Cardiac muscle cell (in vitro differentiated cells and primary cell): ENCODE data around the gene CLK2. TPM values are rescaled to one million over a fixed set of nuclear protein-coding genes. Genes with fewer than 3 reads are reported as not detected.

Experiments used
- DNase-seq, 2 donors: peaks; one replicate each; pipeline versions ENCODE4 v3.0.0 to v3.0.0-alpha.2; 2010 to 2017; ENCODE audit warnings: low read depth in 1 of 2, low spot score in 1 of 2
- H3K27ac ChIP-seq: fragments of 200-600 bp; sonication (generic); 2 replicates; pipeline ENCODE4 v1.5.1; 2016
- H3K27me3 ChIP-seq: fragments of 200-600 bp; sonication (generic); 2 replicates; pipeline ENCODE4 v1.6.0; 2016; ENCODE audit warnings: control low read depth
- H3K36me3 ChIP-seq: fragments of 200-600 bp; sonication (generic); 2 replicates; pipeline ENCODE4 v1.5.1; 2016; ENCODE audit warnings: control low read depth
- H3K4me1 ChIP-seq: fragments of 200-600 bp; sonication (generic); 2 replicates; pipeline ENCODE4 v1.8.1; 2017; ENCODE audit warnings: low read depth, mild to moderate bottlenecking, mixed run types
- H3K4me3 ChIP-seq: fragments of 200-600 bp; sonication (generic); 2 replicates; pipeline ENCODE4 v1.5.1; 2016; ENCODE audit warnings: mild to moderate bottlenecking
- H3K9me3 ChIP-seq: fragments of 200-600 bp; sonication (generic); 2 replicates; pipeline ENCODE4 v1.5.1; 2017; ENCODE audit warnings: low read depth, mild to moderate bottlenecking, control low read depth
- CTCF ChIP-seq: IDR thresholded peaks from 2 replicates; pipeline ENCODE4 v1.5.1; 2012; ENCODE audit warnings: low read depth, mild to moderate bottlenecking, low read length
- polyA plus RNA-seq: library from polyadenylated mRNA; unstranded; fragments of >200 nt; fragmentation: Nextera tagmentation; extraction: Ambion mirVana; gene quantifications from 2 replicates; pipeline ENCODE4 v1.2.1, GENCODE V29; 2016
- total RNA-seq: library from RNA; depleted of rRNA; stranded (reverse); fragments of >200 nt; gene quantifications from 2 replicates; pipeline ENCODE4 v1.2.3, GENCODE V29; 2016

Gene CLK2
- total and polyA plus RNA-seq, 2 experiments from 2014 or later = 57.3 to 68.5 TPM

DNA sequence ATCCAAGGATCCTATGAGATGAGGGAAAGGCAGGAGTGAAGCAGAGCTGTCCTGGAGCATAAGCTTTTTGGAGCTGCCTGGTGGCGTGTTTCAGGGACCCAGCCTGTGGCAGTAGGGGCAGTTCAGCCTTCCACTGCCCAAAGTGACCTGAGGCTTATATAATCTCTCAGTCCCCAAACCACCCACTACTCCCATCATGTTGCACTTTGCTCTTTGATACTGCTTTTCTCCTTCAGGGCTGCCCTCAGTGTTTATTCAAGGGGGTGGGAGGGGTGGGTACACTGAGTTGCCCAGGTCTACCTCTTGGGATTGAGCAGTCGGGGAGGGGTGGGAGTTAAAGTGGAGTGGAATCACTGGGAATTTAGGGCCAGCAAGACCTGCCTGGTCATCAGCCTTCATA, 13.2 kb upstream of the CLK2 start:
- H3K27ac ChIP-seq = no peak overlapping the region
- no peak for DNase-seq

DNA sequence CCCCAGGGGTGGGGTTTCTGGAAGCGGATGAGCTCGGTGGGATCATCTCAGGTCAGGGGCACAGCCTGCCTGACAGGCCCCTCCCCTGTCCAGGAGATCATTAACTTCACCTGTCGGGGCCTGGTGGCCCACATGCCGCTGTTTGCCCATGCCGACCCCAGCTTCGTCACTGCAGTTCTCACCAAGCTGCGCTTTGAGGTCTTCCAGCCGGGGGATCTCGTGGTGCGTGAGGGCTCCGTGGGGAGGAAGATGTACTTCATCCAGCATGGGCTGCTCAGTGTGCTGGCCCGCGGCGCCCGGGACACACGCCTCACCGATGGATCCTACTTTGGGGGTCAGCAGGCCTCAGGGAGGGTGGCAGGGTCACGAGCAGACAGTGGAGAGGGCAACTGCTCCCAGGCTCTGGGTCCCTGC, 12.3 kb upstream of the CLK2 start:
- Histone ChIP-seq H3K4me3 (no peak overlapping the region), H3K27me3 (no peaks in the 10 kb centered on the region), H3K9me3 (no peaks in the 10 kb centered on the region), H3K27ac (no peak overlapping the region), H3K36me3 (no peaks in the 10 kb centered on the region), H3K4me1 (no peaks in the 10 kb centered on the region)
- no peak for TF ChIP-seq CTCF
- DNase-seq = no peak

More for the DNA sequence above, 13.2 kb upstream of the CLK2 start:
- no peak for TF ChIP-seq CTCF
- no peaks in the 10 kb centered on the region for H3K27me3 ChIP-seq
- no peaks in the 10 kb centered on the region for H3K36me3 ChIP-seq
- H3K4me3 ChIP-seq = no peak overlapping the region
- H3K4me1 ChIP-seq = no peaks in the 10 kb centered on the region
- no peaks in the 10 kb centered on the region for H3K9me3 ChIP-seq

DNA sequence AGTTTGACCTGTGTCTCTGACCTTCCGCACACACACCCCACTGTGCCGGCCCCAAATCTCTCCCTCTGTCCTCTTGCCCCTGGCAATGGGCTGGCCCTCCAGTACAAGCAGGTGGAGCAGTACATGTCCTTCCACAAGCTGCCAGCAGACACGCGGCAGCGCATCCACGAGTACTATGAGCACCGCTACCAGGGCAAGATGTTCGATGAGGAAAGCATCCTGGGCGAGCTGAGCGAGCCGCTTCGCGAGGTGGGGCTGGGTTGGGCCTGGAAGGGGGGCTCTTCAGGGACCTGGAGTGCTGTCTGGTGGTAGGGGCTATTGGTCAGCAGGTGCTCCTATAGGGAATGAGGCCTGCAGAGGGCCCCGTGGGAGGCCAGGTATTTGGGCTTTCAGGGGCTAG, 11.8 kb upstream of the CLK2 start:
- no peaks in the 10 kb centered on the region for H3K4me1 ChIP-seq
- DNase-seq = no peak
- H3K27me3 ChIP-seq = no peaks in the 10 kb centered on the region
- H3K27ac ChIP-seq = no peak overlapping the region
- H3K9me3 ChIP-seq = no peaks in the 10 kb centered on the region
- H3K36me3 ChIP-seq = no peaks in the 10 kb centered on the region
- TF ChIP-seq CTCF = no peak
- no peak overlapping the region for H3K4me3 ChIP-seq

DNA sequence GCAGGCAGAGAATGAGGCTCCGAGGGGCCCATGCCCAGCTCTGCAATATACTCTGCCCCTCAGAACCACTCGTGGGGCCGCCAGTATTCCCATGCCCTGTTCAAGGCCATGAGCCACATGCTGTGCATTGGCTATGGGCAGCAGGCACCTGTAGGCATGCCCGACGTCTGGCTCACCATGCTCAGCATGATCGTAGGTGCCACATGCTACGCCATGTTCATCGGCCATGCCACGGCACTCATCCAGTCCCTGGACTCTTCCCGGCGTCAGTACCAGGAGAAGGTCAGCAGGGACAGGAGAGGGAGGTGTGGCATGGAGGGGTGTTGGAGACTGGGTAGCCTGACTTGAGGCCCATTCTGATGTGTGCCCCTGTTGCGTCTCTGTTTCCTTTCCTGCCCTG, 11.2 kb upstream of the CLK2 start:
- Histone ChIP-seq H3K27me3 (no peaks in the 10 kb centered on the region), H3K4me3 (no peak overlapping the region), H3K4me1 (no peaks in the 10 kb centered on the region), H3K36me3 (no peaks in the 10 kb centered on the region), H3K27ac (no peak overlapping the region), H3K9me3 (no peaks in the 10 kb centered on the region)
- no peak for DNase-seq
- TF ChIP-seq CTCF = no peak

DNA sequence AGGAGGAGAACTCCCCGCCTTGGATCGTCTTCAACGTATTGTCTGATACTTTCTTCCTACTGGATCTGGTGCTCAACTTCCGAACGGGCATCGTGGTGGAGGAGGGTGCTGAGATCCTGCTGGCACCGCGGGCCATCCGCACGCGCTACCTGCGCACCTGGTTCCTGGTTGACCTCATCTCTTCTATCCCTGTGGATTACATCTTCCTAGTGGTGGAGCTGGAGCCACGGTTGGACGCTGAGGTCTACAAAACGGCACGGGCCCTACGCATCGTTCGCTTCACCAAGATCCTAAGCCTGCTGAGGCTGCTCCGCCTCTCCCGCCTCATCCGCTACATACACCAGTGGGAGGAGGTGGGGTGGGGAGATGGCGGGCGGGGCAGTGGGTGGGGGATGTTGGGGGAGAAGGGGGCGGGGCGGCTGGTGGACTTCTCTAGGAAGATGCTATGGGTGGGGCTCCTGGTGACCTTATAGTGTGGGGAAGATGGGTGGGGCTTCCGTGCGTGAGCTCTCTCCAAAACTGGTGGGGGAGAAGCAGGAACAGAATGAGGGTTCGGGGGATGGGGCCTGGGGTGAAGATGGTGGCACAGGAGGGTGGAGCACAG, 9.3 kb upstream of the CLK2 start:
- no peaks in the 10 kb centered on the region for H3K4me1 ChIP-seq
- H3K4me3 ChIP-seq = no peak overlapping the region
- H3K9me3 ChIP-seq = no peaks in the 10 kb centered on the region
- no peaks in the 10 kb centered on the region for H3K36me3 ChIP-seq
- DNase-seq = no peak
- TF ChIP-seq CTCF = no peak
- H3K27ac ChIP-seq = no peak overlapping the region
- no peaks in the 10 kb centered on the region for H3K27me3 ChIP-seq

DNA sequence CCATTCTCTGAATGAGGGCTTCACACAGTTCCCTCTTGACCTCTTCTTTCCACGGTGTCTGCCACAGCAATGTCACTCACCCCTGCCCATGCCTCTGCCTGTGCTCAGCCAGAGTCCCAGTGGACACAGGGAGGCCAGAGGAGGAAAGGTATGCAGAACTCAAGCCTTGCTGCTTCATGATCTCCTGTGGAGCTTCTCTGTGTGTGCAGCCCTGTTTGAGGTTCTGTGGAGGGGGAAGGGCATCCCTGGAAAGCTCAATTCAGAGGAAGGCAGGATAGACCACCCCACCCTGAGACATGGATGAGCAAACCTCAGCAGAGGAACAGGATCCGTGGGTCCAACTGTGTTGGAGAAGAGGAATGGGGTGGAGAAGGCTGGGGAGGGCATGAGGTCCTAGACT, 6.0 kb upstream of the CLK2 start:
- H3K9me3 ChIP-seq = no peaks in the 10 kb centered on the region
- no peak overlapping the region for H3K27ac ChIP-seq
- H3K4me1 ChIP-seq = no peaks in the 10 kb centered on the region
- no peak for TF ChIP-seq CTCF
- H3K36me3 ChIP-seq = no peaks in the 10 kb centered on the region
- no peak for DNase-seq
- H3K4me3 ChIP-seq = no peak overlapping the region
- H3K27me3 ChIP-seq = no peaks in the 10 kb centered on the region
